Measurements from ENCODE around the gene RPL5. TPM values are rescaled to one million over a fixed set of nuclear protein-coding genes. Genes with fewer than 3 reads are reported as not detected.

The RPL5 gene
- polyA plus RNA-seq, 1 donor from 2014 or later, result 1,645 TPM

- TF ChIP-seq TAF1 (IDR thresholded peaks at IDR 0.05; ENCODE audit: low read depth), result no peak
- TF ChIP-seq POLR2AphosphoS5 (IDR thresholded peaks at IDR 0.05), result no peak
- no peak for TF ChIP-seq RAD21 (conservative IDR thresholded peaks at IDR 0.05)
- no peak for TF ChIP-seq SMC3 (conservative IDR thresholded peaks at IDR 0.05; ENCODE audit: poor library complexity)
- no peak for TF ChIP-seq EZH2 (IDR thresholded peaks at IDR 0.05; ENCODE audit: borderline replicate concordance, insufficient read depth, low read length, poor library complexity, severe bottlenecking)
- TF ChIP-seq MXI1 (conservative IDR thresholded peaks at IDR 0.05; ENCODE audit: poor library complexity, severe bottlenecking), result no peak
- TF ChIP-seq CTCF (IDR thresholded peaks at IDR 0.05; ENCODE audit: poor library complexity, severe bottlenecking), result no peak
- no peak for TF ChIP-seq EP300 (conservative IDR thresholded peaks at IDR 0.05; ENCODE audit: poor library complexity, severe bottlenecking)
- TF ChIP-seq REST (IDR thresholded peaks at IDR 0.05; ENCODE audit: borderline replicate concordance), result no peak
- Histone ChIP-seq H2AFZ (ENCODE audit: low read depth, low read length) (no peak overlapping the region), H3K4me3 (ENCODE audit: low read length) (no peak overlapping the region), H3K9me3 (ENCODE audit: low read length) (no peaks in the 10 kb centered on the region), H3F3A (ENCODE audit: insufficient read depth, low read length, poor library complexity, severe bottlenecking) (no peaks in the 10 kb centered on the region), H3K36me3 (ENCODE audit: insufficient read depth, low read length) (no peaks in the 10 kb centered on the region), H4K20me1 (ENCODE audit: insufficient read depth) (no peaks in the 10 kb centered on the region), H3K79me2 (replicated peaks; ENCODE audit: insufficient read depth, low read length) (no peaks in the 10 kb centered on the region), H3K4me2 (ENCODE audit: low read length) (no peak overlapping the region), H3K9me2 (ENCODE audit: insufficient read depth, low read length) (no peaks in the 10 kb centered on the region), H3K9ac (ENCODE audit: low read length) (no peak overlapping the region), H3K27me3 (ENCODE audit: insufficient read depth, low read depth, low read length) (no peaks in the 10 kb centered on the region), H3K27ac (ENCODE audit: low read length) (no peak overlapping the region)
Observed at GRCh38 chr1:92882819-92883218, 51.0 kb downstream of the RPL5 start.

GRCh38 chr1:92883297-92883696 lies 51.5 kb downstream of the RPL5 start:
- TF ChIP-seq TAF1 (IDR thresholded peaks at IDR 0.05; ENCODE audit: low read depth), result no peak
- TF ChIP-seq REST (IDR thresholded peaks at IDR 0.05; ENCODE audit: borderline replicate concordance), result no peak
- TF ChIP-seq EZH2 (IDR thresholded peaks at IDR 0.05; ENCODE audit: borderline replicate concordance, insufficient read depth, low read length, poor library complexity, severe bottlenecking), result no peak
- TF ChIP-seq CTCF (IDR thresholded peaks at IDR 0.05; ENCODE audit: poor library complexity, severe bottlenecking), result no peak
- no peak for TF ChIP-seq EP300 (conservative IDR thresholded peaks at IDR 0.05; ENCODE audit: poor library complexity, severe bottlenecking)
- TF ChIP-seq SMC3 (conservative IDR thresholded peaks at IDR 0.05; ENCODE audit: poor library complexity), result no peak
- TF ChIP-seq POLR2AphosphoS5 (IDR thresholded peaks at IDR 0.05), result no peak
- TF ChIP-seq MXI1 (conservative IDR thresholded peaks at IDR 0.05; ENCODE audit: poor library complexity, severe bottlenecking), result no peak
- no peak for TF ChIP-seq RAD21 (conservative IDR thresholded peaks at IDR 0.05)
- Histone ChIP-seq H3K27ac (ENCODE audit: low read length) (no peak overlapping the region), H3K4me3 (ENCODE audit: low read length) (no peak overlapping the region)

More at GRCh38 chr1:92883297-92883696, 51.5 kb downstream of the RPL5 start:
- Histone ChIP-seq H4K20me1 (ENCODE audit: insufficient read depth) (no peaks in the 10 kb centered on the region), H2AFZ (ENCODE audit: low read depth, low read length) (no peak overlapping the region), H3K4me2 (ENCODE audit: low read length) (no peak overlapping the region), H3K27me3 (ENCODE audit: insufficient read depth, low read depth, low read length) (no peaks in the 10 kb centered on the region), H3F3A (ENCODE audit: insufficient read depth, low read length, poor library complexity, severe bottlenecking) (no peaks in the 10 kb centered on the region), H3K36me3 (ENCODE audit: insufficient read depth, low read length) (no peaks in the 10 kb centered on the region), H3K9me2 (ENCODE audit: insufficient read depth, low read length) (no peaks in the 10 kb centered on the region), H3K9ac (ENCODE audit: low read length) (no peak overlapping the region), H3K79me2 (replicated peaks; ENCODE audit: insufficient read depth, low read length) (no peaks in the 10 kb centered on the region), H3K9me3 (ENCODE audit: low read length) (no peaks in the 10 kb centered on the region)

All from neural cell (in vitro differentiated cells).